ENCODE results near the gene SHOC2. TPM values are rescaled to one million over a fixed set of nuclear protein-coding genes. Genes with fewer than 3 reads are reported as not detected.

The SHOC2 gene
- total and polyA plus RNA-seq, 2 donors (not counting 1 experiment from before 2014, with no cell fraction given), result 45.3 to 83.6 TPM

DNA sequence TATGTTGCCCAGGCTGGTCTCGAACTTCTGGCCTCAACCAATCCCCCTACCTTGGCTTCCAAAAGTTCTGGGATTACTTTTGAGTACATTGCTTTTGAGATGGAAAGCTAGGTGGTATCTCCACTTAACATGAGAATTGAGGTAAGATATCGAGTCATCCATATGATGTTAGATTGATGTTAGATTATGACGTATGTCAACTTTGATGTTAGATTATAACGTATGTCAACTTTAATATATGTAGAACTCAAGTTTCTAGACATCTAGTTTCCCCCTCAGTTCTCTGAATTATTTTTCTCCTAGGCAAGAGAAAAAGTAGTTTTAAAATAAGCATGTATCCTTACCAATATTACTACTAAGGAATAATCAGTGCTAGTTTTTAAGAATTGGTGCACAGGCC is 20.0 kb downstream of the SHOC2 start:
- peaks cover 75% of the 10 kb centered on the region for H3K79me2 ChIP-seq (ENCODE audit: control insufficient read depth, insufficient read depth, low read length)
- H3K27me3 ChIP-seq (ENCODE audit: control insufficient read depth, insufficient read depth, low read length), result no peaks in the 10 kb centered on the region
- no peaks in the 10 kb centered on the region for H3K4me1 ChIP-seq (ENCODE audit: control insufficient read depth, extremely low read depth, insufficient read depth, low read length)
- H3K4me3 ChIP-seq (replicated peaks in 1 of 4; ENCODE audit: control extremely low read depth in 1 of 4, insufficient read depth in 1 of 4, low read depth in 3 of 4, low read length in 4 of 4), result no peak overlapping the region
- DNase-seq (ENCODE audit: low read depth in 2 of 2), result no peak
- no peak overlapping the region for H3K4me2 ChIP-seq (ENCODE audit: extremely low read depth, insufficient read depth, low read length)
- no peak overlapping the region for H2AFZ ChIP-seq (ENCODE audit: low read length)
- no peaks in the 10 kb centered on the region for H4K20me1 ChIP-seq (ENCODE audit: control insufficient read depth, extremely low read depth, insufficient read depth, low read length)
- no peaks in the 10 kb centered on the region for H3K36me3 ChIP-seq (ENCODE audit: control insufficient read depth, insufficient read depth, low read length)
- TF ChIP-seq, protein P1, sequence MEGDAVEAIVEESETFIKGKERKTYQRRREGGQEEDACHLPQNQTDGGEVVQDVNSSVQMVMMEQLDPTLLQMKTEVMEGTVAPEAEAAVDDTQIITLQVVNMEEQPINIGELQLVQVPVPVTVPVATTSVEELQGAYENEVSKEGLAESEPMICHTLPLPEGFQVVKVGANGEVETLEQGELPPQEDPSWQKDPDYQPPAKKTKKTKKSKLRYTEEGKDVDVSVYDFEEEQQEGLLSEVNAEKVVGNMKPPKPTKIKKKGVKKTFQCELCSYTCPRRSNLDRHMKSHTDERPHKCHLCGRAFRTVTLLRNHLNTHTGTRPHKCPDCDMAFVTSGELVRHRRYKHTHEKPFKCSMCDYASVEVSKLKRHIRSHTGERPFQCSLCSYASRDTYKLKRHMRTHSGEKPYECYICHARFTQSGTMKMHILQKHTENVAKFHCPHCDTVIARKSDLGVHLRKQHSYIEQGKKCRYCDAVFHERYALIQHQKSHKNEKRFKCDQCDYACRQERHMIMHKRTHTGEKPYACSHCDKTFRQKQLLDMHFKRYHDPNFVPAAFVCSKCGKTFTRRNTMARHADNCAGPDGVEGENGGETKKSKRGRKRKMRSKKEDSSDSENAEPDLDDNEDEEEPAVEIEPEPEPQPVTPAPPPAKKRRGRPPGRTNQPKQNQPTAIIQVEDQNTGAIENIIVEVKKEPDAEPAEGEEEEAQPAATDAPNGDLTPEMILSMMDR (conservative IDR thresholded peaks at IDR 0.05 in 1 of 2, IDR thresholded peaks at IDR 0.05 in 1 of 2; ENCODE audit: low read depth in 1 of 2, low read length in 2 of 2), result no peak
- no peak for TF ChIP-seq EZH2 (IDR thresholded peaks at IDR 0.05; ENCODE audit: low read length, missing control alignments)
- no peak overlapping the region for H3K9ac ChIP-seq (ENCODE audit: insufficient read depth, low read length)
- no peak overlapping the region for H3K27ac ChIP-seq (ENCODE audit: insufficient read depth, low read length)
- H3K9me3 ChIP-seq (ENCODE audit: control insufficient read depth, insufficient read depth, low read depth, low read length), result no peaks in the 10 kb centered on the region

DNA sequence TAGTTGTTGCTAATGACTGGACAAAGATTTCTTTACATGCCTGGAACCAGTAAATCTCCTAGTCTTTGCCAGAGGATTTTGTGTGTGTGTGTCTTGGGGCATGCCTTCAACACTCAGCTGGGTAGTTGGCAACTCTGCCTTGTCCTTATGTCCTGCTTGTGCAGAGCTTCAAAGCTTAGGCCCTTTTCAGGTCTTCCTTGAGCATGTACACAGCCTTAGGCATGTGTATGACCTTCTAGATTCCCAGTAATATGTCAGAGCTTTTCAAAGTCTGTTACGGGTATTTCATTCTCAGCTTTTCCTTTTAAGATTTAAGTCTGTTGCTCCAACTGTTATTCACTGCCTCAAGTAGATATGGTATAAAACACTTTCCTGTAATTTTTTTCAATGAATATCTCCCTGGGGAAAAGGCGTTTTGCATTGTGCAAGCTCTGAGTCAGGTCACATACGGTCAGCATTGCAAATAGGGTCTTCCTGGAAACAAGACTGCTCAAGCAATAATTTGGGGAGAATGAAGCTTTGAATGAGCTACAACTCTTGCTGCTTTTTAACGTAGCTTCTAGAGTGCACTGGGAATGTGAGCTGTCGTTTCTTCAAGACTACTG is 25.5 kb downstream of the SHOC2 start:
- no peak overlapping the region for H3K4me3 ChIP-seq (replicated peaks in 1 of 4; ENCODE audit: control extremely low read depth in 1 of 4, insufficient read depth in 1 of 4, low read depth in 3 of 4, low read length in 4 of 4)
- no peak overlapping the region for H3K27ac ChIP-seq (ENCODE audit: insufficient read depth, low read length)
- DNase-seq (ENCODE audit: low read depth in 2 of 2), result peak in 1 of 2 donors; percentile 68
- no peak overlapping the region for H2AFZ ChIP-seq (ENCODE audit: low read length)
- TF ChIP-seq, protein P1 (conservative IDR thresholded peaks at IDR 0.05 in 1 of 2, IDR thresholded peaks at IDR 0.05 in 1 of 2; ENCODE audit: low read depth in 1 of 2, low read length in 2 of 2), result no peak
- no peak for TF ChIP-seq EZH2 (IDR thresholded peaks at IDR 0.05; ENCODE audit: low read length, missing control alignments)
- no peaks in the 10 kb centered on the region for H4K20me1 ChIP-seq (ENCODE audit: control insufficient read depth, extremely low read depth, insufficient read depth, low read length)
- peaks cover 2% of the 10 kb centered on the region for H3K4me1 ChIP-seq (ENCODE audit: control insufficient read depth, extremely low read depth, insufficient read depth, low read length)
- H3K79me2 ChIP-seq (ENCODE audit: control insufficient read depth, insufficient read depth, low read length), result peaks cover 59% of the 10 kb centered on the region
- no peaks in the 10 kb centered on the region for H3K27me3 ChIP-seq (ENCODE audit: control insufficient read depth, insufficient read depth, low read length)
- H3K36me3 ChIP-seq (ENCODE audit: control insufficient read depth, insufficient read depth, low read length), result peaks cover 3% of the 10 kb centered on the region
- H3K9me3 ChIP-seq (ENCODE audit: control insufficient read depth, insufficient read depth, low read depth, low read length), result no peaks in the 10 kb centered on the region
- H3K9ac ChIP-seq (ENCODE audit: insufficient read depth, low read length), result no peak overlapping the region
- no peak overlapping the region for H3K4me2 ChIP-seq (ENCODE audit: extremely low read depth, insufficient read depth, low read length)

DNA sequence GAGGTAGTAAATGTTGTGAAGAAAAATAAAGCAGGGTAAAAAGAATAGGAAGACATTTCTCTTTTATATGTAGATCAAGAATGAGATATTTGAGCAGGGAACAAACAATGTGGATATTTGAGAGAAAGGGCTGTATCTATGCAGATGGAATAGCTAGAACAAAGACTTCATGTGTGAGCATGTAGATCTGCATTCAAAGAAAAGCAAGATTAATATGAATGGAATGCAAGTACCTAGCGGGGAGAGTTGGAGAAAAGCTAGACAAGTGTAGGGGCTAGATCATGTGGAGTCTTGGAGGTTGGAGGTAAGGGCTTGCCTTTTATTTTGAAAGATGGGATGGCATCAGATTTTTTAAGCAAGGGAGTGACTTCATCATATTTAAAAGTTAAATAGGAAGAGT is 27.1 kb downstream of the SHOC2 start:
- no peak overlapping the region for H3K4me3 ChIP-seq (replicated peaks in 1 of 4; ENCODE audit: control extremely low read depth in 1 of 4, insufficient read depth in 1 of 4, low read depth in 3 of 4, low read length in 4 of 4)
- peaks cover 2% of the 10 kb centered on the region for H3K4me1 ChIP-seq (ENCODE audit: control insufficient read depth, extremely low read depth, insufficient read depth, low read length)
- peaks cover 3% of the 10 kb centered on the region for H3K36me3 ChIP-seq (ENCODE audit: control insufficient read depth, insufficient read depth, low read length)

More for the DNA sequence above, 27.1 kb downstream of the SHOC2 start:
- Histone ChIP-seq H3K9me3 (ENCODE audit: control insufficient read depth, insufficient read depth, low read depth, low read length) (no peaks in the 10 kb centered on the region), H4K20me1 (ENCODE audit: control insufficient read depth, extremely low read depth, insufficient read depth, low read length) (no peaks in the 10 kb centered on the region), H3K27ac (ENCODE audit: insufficient read depth, low read length) (no peak overlapping the region), H2AFZ (ENCODE audit: low read length) (no peak overlapping the region), H3K27me3 (ENCODE audit: control insufficient read depth, insufficient read depth, low read length) (no peaks in the 10 kb centered on the region), H3K9ac (ENCODE audit: insufficient read depth, low read length) (no peak overlapping the region), H3K79me2 (ENCODE audit: control insufficient read depth, insufficient read depth, low read length) (peaks cover 49% of the 10 kb centered on the region), H3K4me2 (ENCODE audit: extremely low read depth, insufficient read depth, low read length) (no peak overlapping the region)
- peak in 1 of 2 donors; percentile 29 for DNase-seq (ENCODE audit: low read depth in 2 of 2)
- no peak for TF ChIP-seq EZH2 (IDR thresholded peaks at IDR 0.05; ENCODE audit: low read length, missing control alignments)
- TF ChIP-seq, protein P1 (conservative IDR thresholded peaks at IDR 0.05 in 1 of 2, IDR thresholded peaks at IDR 0.05 in 1 of 2; ENCODE audit: low read depth in 1 of 2, low read length in 2 of 2), result no peak
